ENCODE results near the gene C1orf74.

C1orf74 gene

GRCh38 chr1:209759829-209760359 lies 24.5 kb downstream of the C1orf74 start:
- TF ChIP-seq, protein P1, sequence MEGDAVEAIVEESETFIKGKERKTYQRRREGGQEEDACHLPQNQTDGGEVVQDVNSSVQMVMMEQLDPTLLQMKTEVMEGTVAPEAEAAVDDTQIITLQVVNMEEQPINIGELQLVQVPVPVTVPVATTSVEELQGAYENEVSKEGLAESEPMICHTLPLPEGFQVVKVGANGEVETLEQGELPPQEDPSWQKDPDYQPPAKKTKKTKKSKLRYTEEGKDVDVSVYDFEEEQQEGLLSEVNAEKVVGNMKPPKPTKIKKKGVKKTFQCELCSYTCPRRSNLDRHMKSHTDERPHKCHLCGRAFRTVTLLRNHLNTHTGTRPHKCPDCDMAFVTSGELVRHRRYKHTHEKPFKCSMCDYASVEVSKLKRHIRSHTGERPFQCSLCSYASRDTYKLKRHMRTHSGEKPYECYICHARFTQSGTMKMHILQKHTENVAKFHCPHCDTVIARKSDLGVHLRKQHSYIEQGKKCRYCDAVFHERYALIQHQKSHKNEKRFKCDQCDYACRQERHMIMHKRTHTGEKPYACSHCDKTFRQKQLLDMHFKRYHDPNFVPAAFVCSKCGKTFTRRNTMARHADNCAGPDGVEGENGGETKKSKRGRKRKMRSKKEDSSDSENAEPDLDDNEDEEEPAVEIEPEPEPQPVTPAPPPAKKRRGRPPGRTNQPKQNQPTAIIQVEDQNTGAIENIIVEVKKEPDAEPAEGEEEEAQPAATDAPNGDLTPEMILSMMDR (IDR thresholded peaks at IDR 0.05; ENCODE audit: borderline replicate concordance, insufficient read depth, low read depth, low read length), result no peak
- no peak overlapping the region for H3K4me3 ChIP-seq (ENCODE audit: low read depth, low read length)

DNA sequence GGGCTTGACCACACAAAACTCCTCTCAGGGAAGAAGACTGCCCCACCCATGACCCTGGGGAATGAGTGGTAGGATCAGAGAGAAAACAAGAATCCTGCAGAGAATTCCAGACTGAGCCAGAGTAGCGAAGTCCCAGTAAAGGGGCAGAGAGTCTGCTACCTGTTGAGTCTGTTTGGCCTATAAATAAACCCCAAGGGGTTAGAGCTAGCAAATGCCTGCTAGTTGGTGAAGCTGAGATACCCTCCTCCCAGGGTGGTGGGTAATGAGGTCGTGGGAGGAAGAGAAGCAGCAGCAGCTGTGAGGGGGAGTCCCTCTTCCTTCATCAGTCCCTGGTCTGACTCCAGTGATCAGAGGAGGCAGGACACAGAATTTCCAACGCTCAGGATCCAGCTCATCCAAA lies 26.0 kb downstream of the C1orf74 start:
- TF ChIP-seq, protein P1 (IDR thresholded peaks at IDR 0.05; ENCODE audit: borderline replicate concordance, insufficient read depth, low read depth, low read length), result no peak

DNA sequence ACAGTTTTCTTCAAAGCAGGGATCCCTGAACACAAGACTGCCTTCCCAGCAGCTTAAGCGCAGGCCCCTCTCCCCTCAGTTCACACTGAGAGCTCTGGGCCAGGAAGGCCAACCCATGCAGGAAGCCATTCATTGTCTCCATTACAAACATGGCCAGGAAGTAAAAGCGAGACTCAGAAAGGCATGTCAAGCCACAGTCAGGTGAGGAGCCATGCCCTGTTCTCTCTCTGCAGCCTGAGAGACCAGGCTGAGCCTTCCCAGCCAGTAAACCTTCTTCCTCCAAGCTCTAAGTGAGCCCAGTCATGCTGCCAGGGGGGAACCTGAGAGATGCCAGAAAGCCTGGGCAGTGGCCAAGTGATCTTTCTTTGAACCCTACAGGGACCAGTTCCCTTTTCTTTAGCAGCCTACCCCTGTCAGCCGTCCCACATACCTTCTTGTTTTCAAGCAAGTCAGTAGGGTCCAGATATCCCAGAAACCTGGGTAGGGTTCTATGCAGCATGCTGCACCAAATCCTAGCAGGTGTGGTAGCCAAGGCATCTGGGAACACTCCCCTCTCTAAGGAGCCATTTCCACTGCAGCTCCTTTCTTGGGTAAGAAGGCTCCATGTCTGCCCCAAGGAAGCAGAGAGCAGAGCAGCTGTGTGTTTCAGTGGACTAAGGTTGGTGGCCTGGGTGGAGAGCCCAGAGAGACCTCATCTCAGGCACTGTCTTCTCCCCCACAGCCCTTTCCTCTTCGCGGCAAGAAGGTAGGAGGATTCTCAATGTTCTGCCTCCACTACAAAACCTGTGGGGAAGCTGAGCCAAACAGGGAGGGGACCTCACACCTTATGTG lies 27.5 kb downstream of the C1orf74 start:
- peak overlapping the region; percentile 73 for H3K4me3 ChIP-seq (ENCODE audit: low read depth, low read length)
- TF ChIP-seq, protein P1 (IDR thresholded peaks at IDR 0.05; ENCODE audit: borderline replicate concordance, insufficient read depth, low read depth, low read length), result no peak

More for the DNA sequence above, 26.0 kb downstream of the C1orf74 start:
- H3K4me3 ChIP-seq (ENCODE audit: low read depth, low read length), result no peak overlapping the region

- H3K4me3 ChIP-seq (ENCODE audit: low read depth, low read length), result peak within 1 kb of the TSS; percentile 73
- TF ChIP-seq, protein P1 (IDR thresholded peaks at IDR 0.05; ENCODE audit: borderline replicate concordance, insufficient read depth, low read depth, low read length), result no peak
Measured at GRCh38 chr1:209755926-209756614, 28.3 kb downstream of the C1orf74 start, which contains the start of gene TRAF3IP3. Gene TRAF3IP3 (plus strand): TSS chr1:209756053. CDS start chr1:209760040, 3,987 bp downstream.

DNA sequence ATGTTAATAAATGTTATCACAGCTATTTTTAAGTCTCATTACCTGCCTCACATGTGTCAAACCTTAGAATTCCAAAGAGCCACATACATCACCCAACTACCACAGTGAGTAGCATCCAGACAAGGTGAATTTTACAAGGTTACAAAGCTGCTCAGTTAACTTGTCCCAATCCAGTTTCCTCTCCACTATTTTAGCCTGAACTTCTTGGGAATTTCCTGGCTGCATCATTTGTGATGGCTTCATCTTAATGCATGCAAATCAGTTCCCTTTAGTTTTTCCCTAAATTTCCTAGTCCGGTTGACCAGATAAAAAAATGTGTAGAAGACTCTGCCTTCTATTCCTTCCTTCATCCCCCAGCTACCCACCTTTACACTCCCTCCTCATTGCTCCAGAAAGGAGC lies 29.1 kb downstream of the C1orf74 start:
- TF ChIP-seq, protein P1 (IDR thresholded peaks at IDR 0.05; ENCODE audit: borderline replicate concordance, insufficient read depth, low read depth, low read length), result no peak
- H3K4me3 ChIP-seq (ENCODE audit: low read depth, low read length), result no peak overlapping the region

GRCh38 chr1:209752890-209753289 lies 31.5 kb downstream of the C1orf74 start:
- H3K4me3 ChIP-seq (ENCODE audit: low read depth, low read length), result no peak overlapping the region
- TF ChIP-seq, protein P1 (IDR thresholded peaks at IDR 0.05; ENCODE audit: borderline replicate concordance, insufficient read depth, low read depth, low read length), result no peak

All from GM12875 (cell line).